H9 (cell line): ENCODE results near the gene MPC1L. TPM values are rescaled to one million over a fixed set of nuclear protein-coding genes. Genes with fewer than 3 reads are reported as not detected.

Experiments
- DNase-seq: peaks from one replicate; pipeline ENCODE4 v3.0.0-alpha.2; 2017
- H2AFZ ChIP-seq: one replicate; pipeline ENCODE4 v1.6.1; 2013; ENCODE audit warnings: mild to moderate bottlenecking, low read length, control low read depth, moderate library complexity
- H2AK5ac ChIP-seq: 2 replicates; pipeline ENCODE4 v1.6.1; 2013; ENCODE audit warnings: low read length, control low read depth, mixed read lengths; ENCODE audit not compliant: insufficient read length
- H2BK120ac ChIP-seq: one replicate; pipeline ENCODE4 v1.6.1; 2013; ENCODE audit warnings: low read depth, mild to moderate bottlenecking, low read length, control low read depth, inconsistent platforms; ENCODE audit not compliant: poor library complexity, severe bottlenecking
- H2BK12ac ChIP-seq: 2 replicates; pipeline ENCODE4 v1.6.1; 2013; ENCODE audit warnings: low read length, control low read depth, mixed read lengths, low read depth; ENCODE audit not compliant: insufficient read length
- H2BK15ac ChIP-seq: 2 replicates; pipeline ENCODE4 v1.6.1; 2013; ENCODE audit warnings: low read depth, low read length, control low read depth
- H2BK20ac ChIP-seq: one replicate; pipeline ENCODE4 v1.6.1; 2013; ENCODE audit warnings: low read depth, mild to moderate bottlenecking, low read length, control low read depth, inconsistent platforms; ENCODE audit not compliant: poor library complexity, severe bottlenecking
- H2BK5ac ChIP-seq: 2 replicates; pipeline ENCODE4 v1.6.1; 2013; ENCODE audit warnings: low read length, control low read depth, mixed read lengths; ENCODE audit not compliant: insufficient read length
- H3K14ac ChIP-seq: 2 replicates; pipeline ENCODE4 v1.6.1; 2013; ENCODE audit warnings: low read length, control low read depth; ENCODE audit not compliant: insufficient read depth
- H3K18ac ChIP-seq: 2 replicates; pipeline ENCODE4 v1.6.1; 2013; ENCODE audit warnings: low read depth, mild to moderate bottlenecking, mixed read lengths, low read length, control low read depth; ENCODE audit not compliant: insufficient read length
- H3K23ac ChIP-seq: 2 replicates; pipeline ENCODE4 v1.6.1; 2013; ENCODE audit warnings: low read length, control low read depth, mixed read lengths, low read depth; ENCODE audit not compliant: insufficient read length
- H3K23me2 ChIP-seq: 2 replicates; pipeline ENCODE4 v1.6.1; 2013; ENCODE audit warnings: low read depth, mild to moderate bottlenecking, mixed read lengths, low read length, control low read depth; ENCODE audit not compliant: insufficient read length, poor library complexity, severe bottlenecking
- H3K27ac ChIP-seq: 2 replicates; pipeline ENCODE4 v1.5.1; 2013; ENCODE audit warnings: low read length, control low read depth, mixed read lengths, low read depth; ENCODE audit not compliant: insufficient read length
- H3K27me3 ChIP-seq: 2 replicates; pipeline ENCODE4 v1.6.1; 2013; ENCODE audit warnings: low read length, control low read depth, inconsistent platforms; ENCODE audit not compliant: insufficient read depth
- H3K4ac ChIP-seq: 2 replicates; pipeline ENCODE4 v1.6.1; 2013; ENCODE audit warnings: low read depth, mild to moderate bottlenecking, control low read depth, inconsistent platforms, low read length, moderate library complexity
- H3K4me1 ChIP-seq: 2 replicates; pipeline ENCODE4 v1.6.1; 2013; ENCODE audit warnings: low read length, control low read depth, inconsistent platforms; ENCODE audit not compliant: insufficient read depth
- H3K4me2 ChIP-seq: 2 replicates; pipeline ENCODE4 v1.6.1; 2013; ENCODE audit warnings: low read length, control low read depth, mixed read lengths; ENCODE audit not compliant: insufficient read length, insufficient read depth
- H3K56ac ChIP-seq: 2 replicates; pipeline ENCODE4 v1.6.1; 2013; ENCODE audit warnings: low read depth, mild to moderate bottlenecking, mixed read lengths, low read length, control low read depth; ENCODE audit not compliant: insufficient read length
- H3K79me1 ChIP-seq: 2 replicates; pipeline ENCODE4 v1.6.1; 2013; ENCODE audit warnings: low read depth, mild to moderate bottlenecking, moderate library complexity, low read length, control low read depth, inconsistent platforms; ENCODE audit not compliant: insufficient read depth, poor library complexity, severe bottlenecking
- H3K79me2 ChIP-seq: 2 replicates; pipeline ENCODE4 v1.6.1; 2013; ENCODE audit warnings: low read length, control low read depth, inconsistent platforms; ENCODE audit not compliant: insufficient read depth
- H3K9ac ChIP-seq: 2 replicates; pipeline ENCODE4 v1.6.1; 2013; ENCODE audit warnings: low read length, control low read depth, mixed read lengths; ENCODE audit not compliant: insufficient read length; ENCODE audit errors: extremely low read depth
- H3K9me3 ChIP-seq: one replicate; pipeline ENCODE4 v1.6.1; 2013; ENCODE audit warnings: low read depth, low read length, inconsistent platforms; ENCODE audit not compliant: control insufficient read depth
- H3T11ph ChIP-seq: one replicate; pipeline ENCODE4 v1.6.1; 2013; ENCODE audit warnings: mild to moderate bottlenecking, low read length, control low read depth, inconsistent platforms
- H4K20me1 ChIP-seq: one replicate; pipeline ENCODE4 v1.6.1; 2013; ENCODE audit not compliant: control insufficient read depth, insufficient read length, insufficient read depth
- H4K5ac ChIP-seq: 2 replicates; pipeline ENCODE4 v1.6.1; 2013; ENCODE audit warnings: low read depth, mild to moderate bottlenecking, mixed read lengths, low read length, control low read depth; ENCODE audit not compliant: insufficient read length
- H4K8ac ChIP-seq: replicated peaks from 2 replicates; pipeline ENCODE4 v1.6.1; 2013; ENCODE audit warnings: low read length, control low read depth, mixed read lengths, low read depth; ENCODE audit not compliant: insufficient read length
- H4K91ac ChIP-seq: 2 replicates; pipeline ENCODE4 v1.6.1; 2013; ENCODE audit warnings: low read depth, mild to moderate bottlenecking, moderate library complexity, mixed read lengths, low read length, control low read depth; ENCODE audit not compliant: insufficient read length
- H3K27ac Mint-ChIP-seq, 3 experiments: 2 replicates in 2 of 3; 3 replicates in 1 of 3; pipeline ENCODE4 v1.8.0; 2020 to 2021; ENCODE audit warnings: mixed read lengths in 3 of 3, mild to moderate bottlenecking in 1 of 3, moderate library complexity in 1 of 3
- H3K27me3 Mint-ChIP-seq: 2 replicates; pipeline ENCODE4 v1.8.0; 2021; ENCODE audit warnings: low read depth, mild to moderate bottlenecking, moderate library complexity, mixed read lengths
- H3K36me3 Mint-ChIP-seq, 3 experiments: 2 replicates in 2 of 3; 3 replicates in 1 of 3; pipeline ENCODE4 v1.8.0; 2020 to 2021; ENCODE audit warnings: low read depth in 3 of 3, mixed read lengths in 3 of 3; ENCODE audit not compliant: insufficient read depth in 1 of 3
- H3K4me1 Mint-ChIP-seq, 2 experiments: 2 replicates each; pipeline ENCODE4 v1.8.0; 2020; ENCODE audit warnings: mixed read lengths in 2 of 2
- H3K4me3 Mint-ChIP-seq, 2 experiments: 2 replicates in 1 of 2; 3 replicates in 1 of 2; pipeline ENCODE4 v1.8.0; 2020 to 2021; ENCODE audit warnings: mild to moderate bottlenecking in 2 of 2, mixed read lengths in 2 of 2, moderate library complexity in 1 of 2
- H3K9me3 Mint-ChIP-seq, 2 experiments: 2 replicates in 1 of 2; 3 replicates in 1 of 2; pipeline ENCODE4 v1.8.0; 2020; ENCODE audit warnings: mild to moderate bottlenecking in 2 of 2, mixed read lengths in 2 of 2, moderate library complexity in 1 of 2
- CTCF ChIP-seq: fragments of 200-600 bp; sonication (generic); conservative IDR thresholded peaks from 3 replicates; pipeline ENCODE4 v1.8.0; 2021; ENCODE audit warnings: antibody characterized with exemption, mild to moderate bottlenecking
- WGBS: extraction: QIAGEN DNeasy Blood & Tissue Kit; methylation state at CpG from one replicate; pipeline ENCODE4 v1.1.7; 2013; ENCODE audit warnings: missing lambda C conversion rate, low lambda C conversion rate, mixed read lengths; ENCODE audit not compliant: insufficient read length; ENCODE audit errors: extremely low coverage; 5-methylcytosine and 5-hydroxymethylcytosine counted together
- total RNA-seq: library from RNA; stranded (reverse); gene quantifications from 2 replicates; pipeline ENCODE4 v1.2.1, GENCODE V29; 2021

The MPC1L gene
- total RNA-seq, 1 experiment from 2014 or later: not detected

- no peak overlapping the region for H2BK20ac ChIP-seq
- no peak overlapping the region for H3K27ac ChIP-seq
- H3T11ph ChIP-seq: no peak overlapping the region
- Mint-ChIP-seq H3K9me3 (peaks cover 38 to 42% of the 10 kb centered on the region in 2 experiments), H3K4me3 (no peak overlapping the region), H3K36me3 (no peaks in the 10 kb centered on the region; a peak in 1 of 7 replicates), H3K27ac (no peak overlapping the region), H3K4me1 (no peaks in the 10 kb centered on the region), H3K27me3 (no peaks in the 10 kb centered on the region)
- no peak overlapping the region for H2BK120ac ChIP-seq
- H2BK12ac ChIP-seq: no peak overlapping the region
- no peaks in the 10 kb centered on the region for H3K79me2 ChIP-seq
- no peak overlapping the region for H4K8ac ChIP-seq
- H2BK5ac ChIP-seq: no peak overlapping the region
- no peak overlapping the region for H3K4me2 ChIP-seq
- H2BK15ac ChIP-seq: no peak overlapping the region
- no peak overlapping the region for H3K9ac ChIP-seq
- H3K23me2 ChIP-seq: no peaks in the 10 kb centered on the region
- no peak overlapping the region for H2AK5ac ChIP-seq
- no peak overlapping the region for H3K56ac ChIP-seq
- H4K91ac ChIP-seq: no peak overlapping the region
- no CpG with 5 or more reads among the region's 9 CpGs for WGBS
- no peaks in the 10 kb centered on the region for H4K20me1 ChIP-seq
- no peak overlapping the region for H3K4ac ChIP-seq
- no peak for TF ChIP-seq CTCF
- H3K27me3 ChIP-seq: no peaks in the 10 kb centered on the region
- no peaks in the 10 kb centered on the region for H3K4me1 ChIP-seq
- H3K14ac ChIP-seq: no peak overlapping the region
- no peak overlapping the region for H2AFZ ChIP-seq
- H3K23ac ChIP-seq: no peak overlapping the region
- no peaks in the 10 kb centered on the region for H3K9me3 ChIP-seq
- no peak for DNase-seq
- no peak overlapping the region for H4K5ac ChIP-seq
- no peak overlapping the region for H3K18ac ChIP-seq
- no peaks in the 10 kb centered on the region for H3K79me1 ChIP-seq
Observed at GRCh38 chrX:40615976-40616375, 7.3 kb upstream of the MPC1L start.
